ENCODE data around the gene ARHGEF7. TPM values are rescaled to one million over a fixed set of nuclear protein-coding genes. Genes with fewer than 3 reads are reported as not detected.

Gene ARHGEF7
- total RNA-seq, 1 donor from 2014 or later: 31.6 TPM

DNA sequence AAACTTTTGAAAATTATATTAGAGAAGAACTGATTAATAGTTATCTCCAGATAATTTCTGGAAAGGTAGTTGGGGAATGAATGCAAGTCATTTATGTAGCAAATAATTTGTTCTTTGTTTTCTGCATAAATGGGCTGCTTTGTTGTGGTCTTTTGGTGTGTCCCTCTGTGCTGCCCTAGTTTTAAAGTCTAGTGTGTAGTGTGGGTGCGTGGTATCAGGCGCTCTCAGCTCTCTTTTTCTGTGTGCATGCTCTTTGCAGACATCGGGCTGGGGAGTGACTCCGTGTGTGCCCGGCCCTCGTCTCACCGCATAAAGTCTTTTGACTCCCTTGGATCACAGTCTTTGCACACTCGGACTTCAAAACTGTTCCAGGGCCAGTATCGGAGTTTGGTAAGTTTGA lies 94.5 kb downstream of the ARHGEF7 start:
- Histone ChIP-seq H3K4me3 (ENCODE audit: low read depth, low read length) (no peak overlapping the region), H3K36me3 (ENCODE audit: control insufficient read depth, insufficient read depth, low read length) (peaks cover 2% of the 10 kb centered on the region), H3K27me3 (ENCODE audit: control insufficient read depth, insufficient read depth, low read length) (no peaks in the 10 kb centered on the region)
- FAIRE-seq (no peak), DNase-seq (ENCODE audit: low read depth) (no peak)
- no peak for TF ChIP-seq CTCF (IDR thresholded peaks at IDR 0.05; ENCODE audit: insufficient read depth, low read length, severe bottlenecking)

- DNase-seq (ENCODE audit: low read depth) (no peak), FAIRE-seq (no peak)
- no peak overlapping the region for H3K4me3 ChIP-seq (ENCODE audit: low read depth, low read length)
- peaks cover 2% of the 10 kb centered on the region for H3K36me3 ChIP-seq (ENCODE audit: control insufficient read depth, insufficient read depth, low read length)
- no peaks in the 10 kb centered on the region for H3K27me3 ChIP-seq (ENCODE audit: control insufficient read depth, insufficient read depth, low read length)
- TF ChIP-seq CTCF (IDR thresholded peaks at IDR 0.05; ENCODE audit: insufficient read depth, low read length, severe bottlenecking): no peak
Observed at GRCh38 chr13:111210091-111210490, 95.0 kb downstream of the ARHGEF7 start.

DNA sequence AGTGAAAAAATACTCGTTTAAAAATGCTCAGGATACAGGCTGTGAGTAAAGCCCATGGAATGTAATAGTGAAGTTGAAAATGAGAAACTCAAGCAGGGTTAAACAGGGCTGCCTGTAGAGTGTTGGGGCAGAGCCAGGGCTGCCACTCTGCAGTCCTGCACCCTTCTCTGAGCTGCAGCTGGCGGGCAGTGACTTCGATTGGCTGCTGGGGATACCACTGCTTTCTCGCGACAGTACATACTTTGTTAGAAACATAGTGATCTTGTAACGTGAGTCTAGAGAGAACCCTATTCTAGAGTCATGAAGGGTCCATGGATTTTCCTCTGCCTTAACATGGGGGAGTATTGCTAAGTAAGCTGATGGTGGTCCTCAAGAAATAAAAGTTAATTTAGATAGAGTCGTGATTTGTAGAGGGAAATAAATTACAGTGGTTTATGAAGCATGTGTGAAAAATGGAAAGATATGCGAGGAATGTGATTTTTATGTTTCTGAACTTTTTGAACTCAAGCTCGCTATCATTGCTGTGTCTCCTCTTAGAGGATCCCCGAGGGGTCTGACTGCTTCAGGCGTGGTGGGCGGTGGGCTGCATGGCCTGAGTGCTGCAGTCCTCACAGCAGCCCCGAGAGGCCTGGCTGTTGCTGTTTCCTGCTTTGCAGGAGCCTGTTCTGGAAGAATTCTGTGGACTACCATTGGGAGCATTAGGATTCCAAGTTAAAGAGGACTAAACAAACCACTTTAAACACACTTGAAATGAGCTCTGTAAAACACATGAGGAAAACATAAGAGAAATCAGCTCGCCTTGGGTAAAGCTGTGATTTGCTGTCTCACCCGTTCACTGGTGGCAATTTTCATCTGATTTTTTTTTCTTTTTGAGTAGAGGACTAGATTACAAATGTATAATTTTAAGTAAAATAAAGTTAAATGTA lies 95.7 kb downstream of the ARHGEF7 start:
- TF ChIP-seq CTCF (IDR thresholded peaks at IDR 0.05; ENCODE audit: insufficient read depth, low read length, severe bottlenecking): no peak
- DNase-seq (ENCODE audit: low read depth) (peak; percentile 61), FAIRE-seq (no peak)
- H3K4me3 ChIP-seq (ENCODE audit: low read depth, low read length): no peak overlapping the region
- peaks cover 2% of the 10 kb centered on the region for H3K36me3 ChIP-seq (ENCODE audit: control insufficient read depth, insufficient read depth, low read length)
- no peaks in the 10 kb centered on the region for H3K27me3 ChIP-seq (ENCODE audit: control insufficient read depth, insufficient read depth, low read length)

DNA sequence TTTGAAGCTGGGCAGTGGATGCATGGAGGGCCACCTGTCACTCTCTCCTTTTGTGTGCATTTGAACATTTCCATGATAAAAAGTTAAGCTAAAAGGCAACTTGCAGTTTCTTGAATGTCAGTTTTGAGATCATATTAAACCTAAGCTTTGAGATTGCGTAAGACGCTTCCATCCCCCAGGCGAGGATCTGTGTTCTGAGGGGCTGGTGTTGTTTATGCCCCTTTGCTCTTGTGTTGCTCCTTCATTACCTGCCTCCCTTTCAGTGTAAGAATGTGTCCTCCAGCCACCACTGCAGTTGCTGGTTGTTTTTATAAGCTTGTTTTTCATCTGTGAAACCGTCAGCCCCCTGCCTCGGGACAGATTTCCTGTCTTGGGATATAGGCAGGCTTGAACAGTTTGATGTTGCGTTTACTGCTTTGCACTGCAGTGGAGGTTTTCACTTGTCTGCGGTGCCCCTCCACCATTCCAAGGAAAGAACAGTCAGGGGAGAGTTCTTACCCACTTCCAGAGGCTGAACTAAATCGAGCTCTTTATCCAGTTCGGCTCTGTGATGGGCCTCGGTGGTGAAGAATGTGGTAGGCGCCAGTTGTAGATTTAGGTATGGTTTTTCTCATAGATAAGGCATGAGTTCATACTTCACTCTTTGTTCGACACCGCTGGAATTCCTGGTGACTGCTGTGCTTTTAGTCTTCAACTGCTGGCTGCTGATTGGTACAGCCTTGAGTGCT lies 96.8 kb downstream of the ARHGEF7 start:
- Histone ChIP-seq H3K27me3 (ENCODE audit: control insufficient read depth, insufficient read depth, low read length) (no peaks in the 10 kb centered on the region), H3K36me3 (ENCODE audit: control insufficient read depth, insufficient read depth, low read length) (peaks cover 2% of the 10 kb centered on the region), H3K4me3 (ENCODE audit: low read depth, low read length) (no peak overlapping the region)
- DNase-seq (ENCODE audit: low read depth) (no peak), FAIRE-seq (no peak)
- TF ChIP-seq CTCF (IDR thresholded peaks at IDR 0.05; ENCODE audit: insufficient read depth, low read length, severe bottlenecking): no peak

GRCh38 chr13:111212517-111212873 lies 97.4 kb downstream of the ARHGEF7 start:
- Histone ChIP-seq H3K4me3 (ENCODE audit: low read depth, low read length) (no peak overlapping the region), H3K36me3 (ENCODE audit: control insufficient read depth, insufficient read depth, low read length) (peaks cover 2% of the 10 kb centered on the region), H3K27me3 (ENCODE audit: control insufficient read depth, insufficient read depth, low read length) (no peaks in the 10 kb centered on the region)
- TF ChIP-seq CTCF (IDR thresholded peaks at IDR 0.05; ENCODE audit: insufficient read depth, low read length, severe bottlenecking): no peak
- DNase-seq (ENCODE audit: low read depth): no peak
- no peak for FAIRE-seq

Measured in bronchial epithelial cell (primary cell).